IMR-90 (cell line): ENCODE measurements around the gene FTCDNL1. TPM values are rescaled to one million over a fixed set of nuclear protein-coding genes. Genes with fewer than 3 reads are reported as not detected.

ENCODE experiments used
- ATAC-seq: fragments of 200-7000 bp; cut with Tn5 transposase; 2 replicates; pipeline ENCODE4 v1.9.1; 2020; ENCODE audit warnings: low read depth, mild to moderate bottlenecking, moderate library complexity
- BruUV-seq: library from RNA; stranded (reverse); fragments of 400-500 nt; replicated peaks from 2 replicates; lab custom pipeline; 2021; lab: Mats Ljungman, UMichigan
- CTCF ChIA-PET: fragments of 300-600 bp; formaldehyde crosslinking; extraction: SDS; loops from one replicate; lab custom pipeline; 2021; ENCODE audit warnings: antibody characterized with exemption; lab: Yijun Ruan, JAX
- POLR2A ChIA-PET: fragments of 300-600 bp; sonication (Branson Sonifier 250); formaldehyde crosslinking; loops from one replicate; lab custom pipeline; 2022; ENCODE audit warnings: antibody characterized with exemption; ENCODE audit not compliant: unreplicated experiment; lab: Charles Lee
- DNase-seq: peaks from one replicate; pipeline ENCODE4 v3.0.0; 2013
- H2AFZ ChIP-seq: replicated peaks from 2 replicates; pipeline ENCODE3; 2013; ENCODE audit warnings: low read length, mild to moderate bottlenecking; ENCODE audit not compliant: poor library complexity
- H2AK5ac ChIP-seq: 2 replicates; pipeline ENCODE4 v1.6.1; 2013; ENCODE audit warnings: low read depth, low read length, inconsistent platforms
- H2AK9ac ChIP-seq: replicated peaks from 2 replicates; pipeline ENCODE3; 2013; ENCODE audit warnings: mild to moderate bottlenecking, low read depth, low read length, moderate library complexity; ENCODE audit not compliant: poor library complexity
- H2BK120ac ChIP-seq: 2 replicates; pipeline ENCODE4 v1.6.1; 2013; ENCODE audit warnings: low read depth, low read length, inconsistent platforms
- H2BK15ac ChIP-seq: 3 replicates; pipeline ENCODE4 v1.6.1; 2013; ENCODE audit warnings: low read depth, low read length, inconsistent platforms
- H2BK20ac ChIP-seq: 2 replicates; pipeline ENCODE4 v1.6.1; 2013; ENCODE audit warnings: low read depth, mild to moderate bottlenecking, inconsistent platforms, low read length, moderate library complexity
- H2BK5ac ChIP-seq: 2 replicates; pipeline ENCODE4 v1.6.1; 2013; ENCODE audit warnings: mild to moderate bottlenecking, low read depth, low read length, inconsistent platforms; ENCODE audit not compliant: poor library complexity, severe bottlenecking
- H3K14ac ChIP-seq: replicated peaks from 2 replicates; pipeline ENCODE4 v1.6.1; 2013; ENCODE audit warnings: low read depth, low read length, inconsistent platforms
- H3K18ac ChIP-seq: 2 replicates; pipeline ENCODE4 v1.6.1; 2013; ENCODE audit warnings: low read depth, low read length, control low read depth
- H3K23ac ChIP-seq: 2 replicates; pipeline ENCODE4 v1.6.1; 2013; ENCODE audit warnings: low read depth, low read length, inconsistent platforms
- H3K27ac ChIP-seq: 2 replicates; pipeline ENCODE4 v1.5.1; 2013; ENCODE audit warnings: mild to moderate bottlenecking, control low read depth, low read length; ENCODE audit not compliant: insufficient read depth
- H3K27me3 ChIP-seq: 2 replicates; pipeline ENCODE4 v1.6.1; 2013; ENCODE audit warnings: low read length; ENCODE audit not compliant: control insufficient read depth, insufficient read depth
- H3K36me3 ChIP-seq: 2 replicates; pipeline ENCODE4 v1.6.1; 2013; ENCODE audit warnings: low read length, mixed read lengths; ENCODE audit not compliant: control insufficient read depth, insufficient read depth
- H3K4ac ChIP-seq: 2 replicates; pipeline ENCODE4 v1.6.1; 2013; ENCODE audit warnings: low read depth, low read length, inconsistent platforms
- H3K4me1 ChIP-seq: 2 replicates; pipeline ENCODE4 v1.6.1; 2013; ENCODE audit warnings: low read length, mixed read lengths; ENCODE audit not compliant: control insufficient read depth, insufficient read depth
- H3K4me2 ChIP-seq: 2 replicates; pipeline ENCODE4 v1.6.1; 2013; ENCODE audit warnings: low read depth, mild to moderate bottlenecking, control low read depth, low read length, moderate library complexity
- H3K4me3 ChIP-seq: 2 replicates; pipeline ENCODE4 v1.5.1; 2013; ENCODE audit warnings: low read depth, mild to moderate bottlenecking, control low read depth, low read length, moderate library complexity; ENCODE audit not compliant: insufficient read depth
- H3K56ac ChIP-seq: 2 replicates; pipeline ENCODE4 v1.6.1; 2013; ENCODE audit warnings: low read length, inconsistent platforms; ENCODE audit not compliant: insufficient read depth; ENCODE audit errors: extremely low read depth
- H3K79me1 ChIP-seq, 2 experiments: 2 replicates each; pipeline ENCODE4 v1.6.1; 2013; ENCODE audit warnings: low read length in 2 of 2, inconsistent platforms in 1 of 2, low read depth in 1 of 2
- H3K9ac ChIP-seq: 2 replicates; pipeline ENCODE4 v1.6.1; 2013; ENCODE audit warnings: low read depth, low read length, control low read depth
- H3K9me1 ChIP-seq: 2 replicates; pipeline ENCODE4 v1.6.1; 2013; ENCODE audit warnings: low read length, inconsistent platforms; ENCODE audit not compliant: insufficient read depth
- H3K9me3 ChIP-seq: 2 replicates; pipeline ENCODE4 v1.6.1; 2013; ENCODE audit warnings: low read length; ENCODE audit not compliant: control insufficient read depth, insufficient read depth
- H4K20me1 ChIP-seq: 2 replicates; pipeline ENCODE4 v1.6.1; 2013; ENCODE audit warnings: low read length, inconsistent platforms; ENCODE audit not compliant: insufficient read depth
- H4K5ac ChIP-seq: 2 replicates; pipeline ENCODE4 v1.6.1; 2013; ENCODE audit warnings: mild to moderate bottlenecking, low read depth, low read length, control low read depth
- H4K8ac ChIP-seq, 2 experiments: 2 replicates each; pipeline ENCODE4 v1.6.1; 2013; ENCODE audit warnings: low read depth in 2 of 2, low read length in 2 of 2, control low read depth in 1 of 2, inconsistent platforms in 1 of 2
- H4K91ac ChIP-seq: 2 replicates; pipeline ENCODE4 v1.6.1; 2013; ENCODE audit warnings: low read depth, low read length, inconsistent platforms; ENCODE audit not compliant: insufficient read depth
- BHLHE40 ChIP-seq: fragments of 150-350 bp; IDR thresholded peaks from 2 replicates; pipeline ENCODE4 v1.6.1; 2016; ENCODE audit warnings: mild to moderate bottlenecking, low read depth, low read length
- CEBPB ChIP-seq: IDR thresholded peaks from 2 replicates; pipeline ENCODE4 v1.6.1; 2012; ENCODE audit warnings: low read depth, low read length, improper control_type of control experiment
- CHD1 ChIP-seq: IDR thresholded peaks from 2 replicates; pipeline ENCODE4 v1.6.1; 2012; ENCODE audit warnings: low read depth, low read length, improper control_type of control experiment
- CTCF ChIP-seq: conservative IDR thresholded peaks from 2 replicates; pipeline ENCODE4 v1.5.1; 2012; ENCODE audit warnings: mild to moderate bottlenecking, low read depth, low read length, improper control_type of control experiment
- ELK1 ChIP-seq: fragments of 150-350 bp; IDR thresholded peaks from 2 replicates; pipeline ENCODE4 v1.6.1; 2016; ENCODE audit warnings: low read depth, mild to moderate bottlenecking, low read length, moderate library complexity, borderline replicate concordance
- FOS ChIP-seq: fragments of 150-350 bp; IDR thresholded peaks from 2 replicates; pipeline ENCODE4 v1.6.1; 2016; ENCODE audit warnings: low read depth, low read length
- MAFK ChIP-seq: IDR thresholded peaks from 2 replicates; pipeline ENCODE4 v1.6.1; 2012; ENCODE audit warnings: low read depth, low read length, improper control_type of control experiment
- MAZ ChIP-seq: IDR thresholded peaks from 2 replicates; pipeline ENCODE4 v1.6.1; 2012; ENCODE audit warnings: low read depth, mild to moderate bottlenecking, low read length, improper control_type of control experiment, moderate library complexity, borderline replicate concordance
- MXI1 ChIP-seq: IDR thresholded peaks from 2 replicates; pipeline ENCODE4 v1.6.1; 2012; ENCODE audit warnings: low read depth, mild to moderate bottlenecking, low read length, moderate library complexity, borderline replicate concordance
- NFE2L2 ChIP-seq: fragments of 150-350 bp; IDR thresholded peaks from 2 replicates; pipeline ENCODE4 v1.6.1; 2016; ENCODE audit warnings: low read depth, mild to moderate bottlenecking, low read length
- POLR2A ChIP-seq: IDR thresholded peaks from 2 replicates; pipeline ENCODE4 v1.6.1; 2012; ENCODE audit warnings: mild to moderate bottlenecking, low read depth, low read length
- RAD21 ChIP-seq: IDR thresholded peaks from 2 replicates; pipeline ENCODE4 v1.6.1; 2012; ENCODE audit warnings: low read length, improper control_type of control experiment
- RCOR1 ChIP-seq: IDR thresholded peaks from 2 replicates; pipeline ENCODE4 v1.6.1; 2012; ENCODE audit warnings: mild to moderate bottlenecking, low read length, improper control_type of control experiment; ENCODE audit not compliant: insufficient replicate concordance
- RFX5 ChIP-seq: IDR thresholded peaks from 2 replicates; pipeline ENCODE4 v1.8.0; 2012; ENCODE audit warnings: low read depth, mild to moderate bottlenecking, low read length, moderate library complexity
- SMC3 ChIP-seq: fragments of 150-350 bp; IDR thresholded peaks from 2 replicates; pipeline ENCODE4 v1.6.1; 2016; ENCODE audit warnings: low read depth, mild to moderate bottlenecking, antibody characterized with exemption, low read length, moderate library complexity
- USF2 ChIP-seq: fragments of 150-350 bp; IDR thresholded peaks from 2 replicates; pipeline ENCODE4 v1.6.1; 2017; ENCODE audit warnings: mild to moderate bottlenecking, antibody characterized with exemption, low read length, low read depth
- WGBS, 2 experiments: methylation state at CpG; one replicate each; pipeline versions ENCODE4 v1.1.5 to v1.1.7; 2013; ENCODE audit warnings: missing lambda C conversion rate in 2 of 2; ENCODE audit not compliant: insufficient read length in 1 of 2; ENCODE audit errors: extremely low coverage in 2 of 2; 5-methylcytosine and 5-hydroxymethylcytosine counted together
- dilution Hi-C: fragments of 300-500 bp; cut with HindIII; formaldehyde crosslinking; loops from one replicate; pipeline ENCODE4 v1.14.3; 2018; ENCODE audit warnings: low sequenced_read_pairs; ENCODE audit not compliant: unreplicated experiment
- in situ Hi-C: fragments of 300-500 bp; cut with MboI; formaldehyde crosslinking; loops from 3 replicates; pipeline ENCODE4 v1.14.3; 2019; ENCODE audit warnings: low sequenced_read_pairs, inconsistent platforms, mixed read lengths
- intact Hi-C: fragments of 100-400 bp; cut with micrococcal nuclease; formaldehyde crosslinking; loops from 2 replicates; pipeline ENCODE4 v1.10.0; 2022
- polyA plus RNA-seq, 3 experiments: library from polyadenylated mRNA; depleted of rRNA; stranded (reverse); fragments of >200 nt; gene quantifications; 2 replicates each; pipeline ENCODE4 v1.2.3, GENCODE V29; 2012; ENCODE audit warnings: low replicate concordance in 1 of 3
- total RNA-seq: library from RNA; depleted of rRNA; stranded (reverse); fragments of >200 nt; gene quantifications from 2 replicates; pipeline ENCODE4 v1.2.3, GENCODE V29; 2012

FTCDNL1 gene
- total and polyA plus RNA-seq, 2 of the 4 experiments (the other 2 are of a cell fraction) = 0.18 to 0.21 TPM

- DNase-seq (no peak), ATAC-seq (no peak)
- H3K18ac ChIP-seq = no peak overlapping the region
- H3K27ac ChIP-seq = no peak overlapping the region
- no peak overlapping the region for H3K23ac ChIP-seq
- H3K9me1 ChIP-seq = no peaks in the 10 kb centered on the region
- peaks cover 2% of the 10 kb centered on the region; the same call in 1 of the 2 replicates for H3K27me3 ChIP-seq
- no peak overlapping the region for H3K4me2 ChIP-seq
- no peaks in the 10 kb centered on the region for H3K9me3 ChIP-seq
- ChIA-PET CTCF (no interaction called here), POLR2A (no interaction called here)
- no peaks in the 10 kb centered on the region for H4K20me1 ChIP-seq
- H3K14ac ChIP-seq = no peak overlapping the region
- H2AK9ac ChIP-seq = no peak overlapping the region
- no peaks in the 10 kb centered on the region for H3K4me1 ChIP-seq
- H2BK5ac ChIP-seq = no peak overlapping the region
- no peak overlapping the region for H4K5ac ChIP-seq
- no peaks in the 10 kb centered on the region for H3K79me1 ChIP-seq
- no peak overlapping the region for H2BK20ac ChIP-seq
- H3K36me3 ChIP-seq = no peaks in the 10 kb centered on the region
- H3K4ac ChIP-seq = no peak overlapping the region
- no peak overlapping the region for H4K8ac ChIP-seq
- no peak for TF ChIP-seq ELK1
- TF ChIP-seq NFE2L2 = no peak
- TF ChIP-seq CEBPB = no peak
- no peak for TF ChIP-seq CHD1
- TF ChIP-seq RCOR1 = no peak
- no peak for TF ChIP-seq MXI1
- no peak for TF ChIP-seq USF2
- no peak for TF ChIP-seq BHLHE40
- TF ChIP-seq CTCF = no peak
- TF ChIP-seq RAD21 = no peak
- TF ChIP-seq SMC3 = no peak
- no peak for TF ChIP-seq MAZ
- no peak for TF ChIP-seq FOS
- no peak for TF ChIP-seq MAFK
- no peak for TF ChIP-seq RFX5
- no peak for TF ChIP-seq POLR2A
- intact Hi-C loops = no loop called here
- no TSS peak for BruUV-seq
- H2BK15ac ChIP-seq = no peak overlapping the region
- H2BK120ac ChIP-seq = no peak overlapping the region
- WGBS, 2 experiments = 67% methylated on average over 1 of the region's 3 CpGs; no CpG with 5 or more reads in 1 of the 2 experiments
- no peak overlapping the region for H3K4me3 ChIP-seq
- H3K9ac ChIP-seq = no peak overlapping the region
- H4K91ac ChIP-seq = no peak overlapping the region
- no peak overlapping the region for H3K56ac ChIP-seq
- in situ Hi-C loops = no loop called here
- dilution Hi-C loops = no loop called here
- no peak overlapping the region for H2AK5ac ChIP-seq
- H2AFZ ChIP-seq = no peak overlapping the region
Observed at GRCh38 chr2:199779589-199779988, 71.4 kb downstream of the FTCDNL1 start.
